Measurements from ENCODE around the gene C6orf89.

Gene C6orf89

GRCh38 chr6:36963451-36964290 lies 77.9 kb downstream of the C6orf89 start:
- DNase-seq (ENCODE audit: low read depth): no peak
- no peak for TF ChIP-seq CTCF (IDR thresholded peaks at IDR 0.05; ENCODE audit: control insufficient read depth, insufficient read depth, low read depth, low read length, missing control alignments)
- H3K4me3 ChIP-seq (ENCODE audit: control insufficient read depth, low read depth, low read length): no peak overlapping the region

GRCh38 chr6:36964349-36964748 lies 78.6 kb downstream of the C6orf89 start:
- DNase-seq (ENCODE audit: low read depth): no peak
- no peak for TF ChIP-seq CTCF (IDR thresholded peaks at IDR 0.05; ENCODE audit: control insufficient read depth, insufficient read depth, low read depth, low read length, missing control alignments)
- no peak overlapping the region for H3K4me3 ChIP-seq (ENCODE audit: control insufficient read depth, low read depth, low read length)

GRCh38 chr6:36964908-36965307 lies 79.2 kb downstream of the C6orf89 start:
- no peak overlapping the region for H3K4me3 ChIP-seq (ENCODE audit: control insufficient read depth, low read depth, low read length)
- no peak for DNase-seq (ENCODE audit: low read depth)
- no peak for TF ChIP-seq CTCF (IDR thresholded peaks at IDR 0.05; ENCODE audit: control insufficient read depth, insufficient read depth, low read depth, low read length, missing control alignments)

- no peak overlapping the region for H3K4me3 ChIP-seq (ENCODE audit: control insufficient read depth, low read depth, low read length)
- no peak for TF ChIP-seq CTCF (IDR thresholded peaks at IDR 0.05; ENCODE audit: control insufficient read depth, insufficient read depth, low read depth, low read length, missing control alignments)
- no peak for DNase-seq (ENCODE audit: low read depth)
These were observed 81.5 kb downstream of the C6orf89 start for GRCh38 chr6:36967301-36967700.

- no peak for TF ChIP-seq CTCF (IDR thresholded peaks at IDR 0.05; ENCODE audit: control insufficient read depth, insufficient read depth, low read depth, low read length, missing control alignments)
- DNase-seq (ENCODE audit: low read depth): no peak
- no peak overlapping the region for H3K4me3 ChIP-seq (ENCODE audit: control insufficient read depth, low read depth, low read length)
These were observed 82.0 kb downstream of the C6orf89 start for GRCh38 chr6:36967757-36968156.

- DNase-seq (ENCODE audit: low read depth): no peak
- TF ChIP-seq CTCF (IDR thresholded peaks at IDR 0.05; ENCODE audit: control insufficient read depth, insufficient read depth, low read depth, low read length, missing control alignments): no peak
These were observed 82.7 kb downstream of the C6orf89 start for GRCh38 chr6:36968266-36968977.

More at GRCh38 chr6:36968266-36968977, 82.7 kb downstream of the C6orf89 start:
- H3K4me3 ChIP-seq (ENCODE audit: control insufficient read depth, low read depth, low read length): no peak overlapping the region

Data from AG09309 (cell line).